HG03378 (cell line): ENCODE measurements around the gene LSM12.
"Not testable (repeated sequence)": the region's sequence is repeated elsewhere in the genome, so short reads cannot be mapped to it uniquely, and the experiment has no call there.

Source experiments
- ATAC-seq: cut with Tn5 transposase; IDR thresholded peaks from one replicate; pipeline ENCODE4 v1.9.1; 2021; ENCODE audit warnings: mild to moderate bottlenecking, moderate library complexity; ENCODE audit not compliant: unreplicated experiment

The LSM12 gene

GRCh38 chr17:44045486-44045885, 21.0 kb downstream of the LSM12 start:
- ATAC-seq: no peak

- ATAC-seq: no peak
These were observed 22.4 kb downstream of the LSM12 start for GRCh38 chr17:44044071-44044470.

GRCh38 chr17:44043272-44043696, 23.2 kb downstream of the LSM12 start:
- ATAC-seq: no peak

- no peak for ATAC-seq
These were observed 26.4 kb downstream of the LSM12 start for GRCh38 chr17:44039829-44040635.

GRCh38 chr17:44038604-44039011, 27.9 kb downstream of the LSM12 start:
- ATAC-seq: no peak

- ATAC-seq: no peak
These were observed 29.0 kb downstream of the LSM12 start for GRCh38 chr17:44037471-44037870.

GRCh38 chr17:44034688-44035087, 31.8 kb downstream of the LSM12 start:
- ATAC-seq: not testable (repeated sequence)

GRCh38 chr17:44033861-44034408, 32.5 kb downstream of the LSM12 start:
- ATAC-seq: no peak

DNA sequence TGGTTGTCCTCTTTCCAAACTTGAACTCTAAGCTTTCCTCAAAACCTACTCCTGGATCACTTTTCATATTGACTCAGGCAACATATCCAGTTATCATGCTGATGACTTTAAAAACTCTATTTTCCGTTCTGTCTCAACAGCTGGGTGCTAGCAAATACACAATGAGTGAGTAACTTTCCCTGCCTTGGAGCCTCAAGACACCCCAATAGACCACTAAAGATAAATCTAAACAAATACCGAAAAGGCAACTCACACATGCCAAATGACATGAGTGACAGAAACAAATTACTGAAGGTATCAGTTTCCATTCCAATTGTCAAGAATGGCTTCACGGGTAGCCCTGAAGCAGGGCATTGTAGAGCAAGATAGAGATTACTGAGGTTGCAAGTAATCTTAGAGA, 36.0 kb downstream of the LSM12 start:
- no peak for ATAC-seq

- ATAC-seq: no peak
These were observed 36.7 kb downstream of the LSM12 start for GRCh38 chr17:44029736-44030135.

GRCh38 chr17:44024853-44025252, 41.6 kb downstream of the LSM12 start:
- no peak for ATAC-seq

DNA sequence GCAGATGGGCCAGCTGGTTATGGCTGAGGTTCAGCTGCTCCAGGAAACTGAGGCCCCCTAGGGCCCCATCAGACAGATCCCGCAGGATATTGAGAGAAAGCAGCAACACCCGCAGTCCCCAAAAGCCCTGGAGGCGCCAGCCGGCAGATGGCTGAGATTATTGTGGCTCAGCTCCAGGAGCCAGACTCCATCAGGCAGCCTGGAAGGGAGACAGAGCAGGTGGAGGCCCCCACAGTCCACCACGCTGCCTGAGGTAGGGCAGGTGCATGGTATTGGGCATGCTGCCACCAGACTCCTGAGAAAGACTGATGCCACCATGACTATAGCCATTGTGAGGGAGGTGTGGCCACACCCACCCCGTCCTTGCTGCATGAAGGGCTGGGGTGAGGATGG, 42.2 kb downstream of the LSM12 start:
- no peak for ATAC-seq

DNA sequence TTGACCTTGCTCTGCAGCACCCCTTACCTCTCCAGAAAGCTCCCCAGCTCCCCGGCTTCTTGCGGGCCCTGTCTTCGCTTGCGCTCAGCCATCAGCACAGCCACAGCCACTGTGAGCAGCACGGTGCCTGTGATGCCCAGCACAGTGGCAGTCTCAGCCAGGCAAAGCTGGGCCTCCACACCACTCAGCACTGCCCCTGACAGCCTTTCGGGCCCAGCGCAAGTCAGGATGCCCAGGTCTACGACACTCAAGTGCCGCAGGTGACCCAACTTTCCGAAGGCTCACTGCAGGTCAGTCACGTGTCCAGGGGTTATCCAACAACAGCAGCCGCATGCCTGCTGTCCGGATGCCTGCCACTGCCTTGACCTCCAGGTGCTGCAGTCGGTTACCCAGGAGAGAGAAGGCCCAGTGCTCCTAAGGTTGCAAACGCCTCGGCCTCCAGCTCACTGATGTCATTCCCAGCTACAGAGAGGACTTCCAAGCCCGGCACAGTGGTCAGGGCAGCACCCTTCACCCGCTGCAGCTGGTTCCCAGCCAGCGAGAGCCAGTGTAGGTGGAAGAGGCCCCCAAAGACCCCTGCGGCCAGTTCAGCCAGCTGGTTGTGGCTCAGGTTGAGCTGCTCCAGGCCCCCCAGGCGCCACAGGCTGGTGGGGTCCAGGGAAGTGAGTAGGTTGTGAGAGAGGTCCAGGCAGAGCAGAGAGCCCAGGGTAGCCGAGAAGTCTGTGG, 42.8 kb downstream of the LSM12 start:
- no peak for ATAC-seq

- ATAC-seq: no peak
These were observed 44.2 kb downstream of the LSM12 start for GRCh38 chr17:44022246-44022645.

DNA sequence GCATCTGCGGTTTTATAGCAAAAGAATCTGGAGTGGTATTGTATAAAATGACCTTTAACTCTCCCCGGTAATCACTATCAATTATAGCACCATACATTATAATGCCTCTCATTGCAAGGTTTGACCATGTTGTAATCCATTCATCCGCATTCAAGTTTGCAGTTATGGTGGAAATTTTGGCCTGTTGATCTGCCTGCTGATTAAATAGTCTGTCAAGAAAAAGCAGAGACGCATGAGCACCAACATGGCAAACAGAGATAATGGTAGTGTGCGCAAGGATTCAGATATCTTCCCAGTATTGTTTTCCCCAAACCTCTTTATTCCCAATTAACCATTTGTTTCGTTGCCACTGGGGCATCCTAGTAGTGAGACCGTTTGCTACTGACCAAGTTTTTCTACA, 45.2 kb downstream of the LSM12 start:
- ATAC-seq: not testable (repeated sequence)

DNA sequence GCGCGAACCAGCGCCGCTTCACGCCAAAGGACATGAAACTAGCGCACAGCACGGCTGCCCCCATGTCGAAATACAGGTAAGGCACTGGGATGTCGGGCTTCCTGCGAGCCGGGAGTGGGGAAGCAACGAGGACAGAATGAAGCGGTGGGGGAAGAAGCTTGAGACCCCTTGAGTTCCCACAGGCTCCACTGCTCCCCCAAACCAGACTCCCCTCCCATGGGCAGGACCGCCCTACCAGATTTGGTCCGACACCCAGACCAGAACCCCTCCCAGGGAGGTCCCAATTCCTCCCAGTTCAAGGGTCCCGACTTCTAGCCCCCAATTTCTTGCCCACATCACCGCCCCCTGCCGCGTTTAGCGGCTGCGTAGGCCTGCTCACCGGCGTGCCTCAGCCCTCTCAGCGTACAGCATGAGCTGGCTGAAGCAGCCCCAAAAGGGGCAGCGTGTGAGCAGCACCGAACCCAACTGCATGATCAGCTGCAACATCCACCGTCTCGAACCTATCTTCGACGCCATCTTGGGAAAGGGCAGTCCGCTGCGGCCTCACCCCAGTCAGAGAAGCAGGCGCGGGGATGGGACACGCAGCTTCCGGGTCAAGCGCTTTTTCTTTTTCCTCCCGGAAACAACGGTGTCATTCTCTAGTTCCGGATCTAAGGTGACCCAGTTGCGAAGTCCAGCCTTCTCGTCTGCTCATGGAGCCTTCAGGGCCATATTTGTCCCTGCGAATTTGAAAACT, 51.9 kb downstream of the LSM12 start, which contains the start of gene TMEM101:
TSS of gene TMEM101 (minus strand) at position 527 of the 736 bp plus-strand sequence. CDS start at position 516, 11 bp downstream.
- ATAC-seq: peak; percentile 77

GRCh38 chr17:44014133-44014436, 52.4 kb downstream of the LSM12 start:
- ATAC-seq: no peak

DNA sequence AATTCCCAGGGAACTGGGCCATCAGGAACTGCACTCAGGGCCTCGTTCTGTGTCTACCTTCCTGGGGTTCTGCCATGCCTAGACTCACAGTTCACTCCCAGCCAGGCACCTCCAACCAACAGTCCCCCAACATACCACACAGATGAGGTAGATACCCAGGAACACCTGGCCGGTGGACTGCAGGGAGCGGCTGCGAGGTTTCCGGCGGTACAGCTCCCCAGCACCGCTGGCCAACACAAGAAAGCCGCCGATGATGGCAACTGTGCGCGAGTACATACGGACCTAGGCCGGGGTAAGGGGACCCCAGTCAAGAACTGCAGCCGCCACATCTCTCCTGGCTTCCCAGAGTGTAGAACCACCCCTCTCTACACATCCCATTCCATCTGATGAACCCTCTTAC, 53.6 kb downstream of the LSM12 start:
- no peak for ATAC-seq

DNA sequence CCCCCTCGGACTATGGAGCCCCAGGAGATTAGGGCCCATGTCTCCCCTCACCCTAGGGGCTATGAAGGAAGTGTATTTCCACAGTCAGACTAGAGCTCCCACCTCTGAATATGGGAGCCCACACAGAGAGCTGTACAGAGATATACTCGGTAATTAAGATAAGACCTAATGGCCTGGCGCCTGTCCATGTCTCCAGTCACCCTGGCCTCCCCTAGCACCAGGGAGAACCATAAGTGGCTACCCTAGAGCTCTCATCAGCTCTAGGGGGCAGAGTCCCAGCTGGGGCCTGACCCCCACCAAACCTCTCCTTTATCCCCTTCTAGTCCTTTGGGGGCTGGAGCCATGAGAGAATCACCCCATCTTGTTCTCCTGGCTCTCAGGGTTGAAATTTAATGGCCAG, 54.1 kb downstream of the LSM12 start:
- no peak for ATAC-seq

DNA sequence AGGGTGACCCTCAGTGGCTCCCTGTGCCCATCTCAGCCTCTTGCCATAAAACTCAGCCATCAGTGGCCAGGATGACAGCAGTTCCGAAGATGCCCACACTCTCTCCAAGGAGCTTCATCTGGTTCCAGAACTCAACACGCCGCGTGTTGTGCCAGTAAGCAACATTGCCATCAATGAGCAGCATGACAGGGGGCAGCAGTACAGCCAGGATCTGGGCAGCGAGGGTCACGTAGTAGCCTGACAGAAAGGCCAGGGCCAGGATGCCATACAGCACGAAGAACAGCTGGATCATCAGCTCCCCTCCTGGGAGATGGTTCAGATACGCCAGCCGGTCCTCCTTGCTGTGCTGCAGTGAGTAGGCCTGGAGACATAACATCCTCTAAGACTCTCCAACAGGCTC, 54.6 kb downstream of the LSM12 start:
- ATAC-seq: no peak

DNA sequence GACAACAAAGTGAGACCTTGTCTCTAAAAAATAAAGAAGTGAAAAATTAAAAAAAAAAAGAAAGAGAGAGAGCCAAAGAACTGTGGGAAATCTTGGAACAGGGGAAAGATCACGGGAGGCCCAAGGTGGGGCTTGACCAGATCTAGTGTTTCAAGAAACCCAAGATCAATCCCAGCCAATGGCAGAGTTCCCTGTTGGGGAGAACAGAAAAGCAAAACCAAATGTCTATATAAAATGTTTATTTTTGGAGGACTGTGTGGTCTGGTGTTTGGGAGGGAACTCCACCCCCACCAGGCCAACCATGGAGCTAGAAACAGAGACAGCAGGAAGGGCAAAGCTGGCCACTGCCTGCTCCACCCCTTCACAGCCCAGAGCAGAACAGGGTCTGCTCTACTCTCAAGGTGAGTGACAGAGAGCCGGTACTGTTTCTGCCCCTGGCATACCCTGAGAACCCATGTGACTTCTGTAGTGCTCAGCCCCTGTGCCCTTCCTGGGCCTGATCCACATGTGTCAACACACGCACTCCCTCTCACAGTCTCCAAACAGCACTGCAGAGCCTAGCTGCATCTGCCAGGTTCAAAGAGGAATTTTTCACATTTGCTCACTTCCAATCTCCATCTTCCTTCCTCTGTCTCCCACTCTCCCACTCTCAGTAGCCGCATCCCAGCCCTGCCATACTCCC, 55.4 kb downstream of the LSM12 start:
- no peak for ATAC-seq
